ENCODE data around the gene PNMA8B. TPM values are rescaled to one million over a fixed set of nuclear protein-coding genes. Genes with fewer than 3 reads are reported as not detected.

PNMA8B gene
- total RNA-seq, 1 donor from 2014 or later = 0.55 TPM

GRCh38 chr19:46488551-46488950 lies 7.1 kb downstream of the PNMA8B start:
- Histone ChIP-seq H3K4me3 (no peak overlapping the region), H3K9me3 (replicated peaks) (no peaks in the 10 kb centered on the region), H3K36me3 (no peaks in the 10 kb centered on the region), H3K27me3 (ENCODE audit: low read depth) (peaks cover 70% of the 10 kb centered on the region), H3K27ac (replicated peaks) (no peak overlapping the region), H3K4me1 (peaks cover 39% of the 10 kb centered on the region)
- TF ChIP-seq, protein P1, sequence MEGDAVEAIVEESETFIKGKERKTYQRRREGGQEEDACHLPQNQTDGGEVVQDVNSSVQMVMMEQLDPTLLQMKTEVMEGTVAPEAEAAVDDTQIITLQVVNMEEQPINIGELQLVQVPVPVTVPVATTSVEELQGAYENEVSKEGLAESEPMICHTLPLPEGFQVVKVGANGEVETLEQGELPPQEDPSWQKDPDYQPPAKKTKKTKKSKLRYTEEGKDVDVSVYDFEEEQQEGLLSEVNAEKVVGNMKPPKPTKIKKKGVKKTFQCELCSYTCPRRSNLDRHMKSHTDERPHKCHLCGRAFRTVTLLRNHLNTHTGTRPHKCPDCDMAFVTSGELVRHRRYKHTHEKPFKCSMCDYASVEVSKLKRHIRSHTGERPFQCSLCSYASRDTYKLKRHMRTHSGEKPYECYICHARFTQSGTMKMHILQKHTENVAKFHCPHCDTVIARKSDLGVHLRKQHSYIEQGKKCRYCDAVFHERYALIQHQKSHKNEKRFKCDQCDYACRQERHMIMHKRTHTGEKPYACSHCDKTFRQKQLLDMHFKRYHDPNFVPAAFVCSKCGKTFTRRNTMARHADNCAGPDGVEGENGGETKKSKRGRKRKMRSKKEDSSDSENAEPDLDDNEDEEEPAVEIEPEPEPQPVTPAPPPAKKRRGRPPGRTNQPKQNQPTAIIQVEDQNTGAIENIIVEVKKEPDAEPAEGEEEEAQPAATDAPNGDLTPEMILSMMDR (IDR thresholded peaks at IDR 0.05; ENCODE audit: borderline replicate concordance) = no peak
- DNase-seq = no peak
- intact Hi-C loops (cut with micrococcal nuclease) = no loop called here

- H3K27ac ChIP-seq (replicated peaks) = no peak overlapping the region
- TF ChIP-seq, protein P1 (IDR thresholded peaks at IDR 0.05; ENCODE audit: borderline replicate concordance) = peak; percentile 93
- peaks cover 32% of the 10 kb centered on the region for H3K4me1 ChIP-seq
- H3K4me3 ChIP-seq = peak overlapping the region; percentile 59
- peak; percentile 76 for DNase-seq
- intact Hi-C loops (cut with micrococcal nuclease) = loop anchor here (2.0 kb wide), 1 partner anchor 83 kb away; no protein-coding TSS in a partner anchor
- peaks cover 64% of the 10 kb centered on the region for H3K27me3 ChIP-seq (ENCODE audit: low read depth)
- H3K9me3 ChIP-seq (replicated peaks) = no peaks in the 10 kb centered on the region
- no peaks in the 10 kb centered on the region for H3K36me3 ChIP-seq
Observed at GRCh38 chr19:46487802-46488445, 7.7 kb downstream of the PNMA8B start.

DNA sequence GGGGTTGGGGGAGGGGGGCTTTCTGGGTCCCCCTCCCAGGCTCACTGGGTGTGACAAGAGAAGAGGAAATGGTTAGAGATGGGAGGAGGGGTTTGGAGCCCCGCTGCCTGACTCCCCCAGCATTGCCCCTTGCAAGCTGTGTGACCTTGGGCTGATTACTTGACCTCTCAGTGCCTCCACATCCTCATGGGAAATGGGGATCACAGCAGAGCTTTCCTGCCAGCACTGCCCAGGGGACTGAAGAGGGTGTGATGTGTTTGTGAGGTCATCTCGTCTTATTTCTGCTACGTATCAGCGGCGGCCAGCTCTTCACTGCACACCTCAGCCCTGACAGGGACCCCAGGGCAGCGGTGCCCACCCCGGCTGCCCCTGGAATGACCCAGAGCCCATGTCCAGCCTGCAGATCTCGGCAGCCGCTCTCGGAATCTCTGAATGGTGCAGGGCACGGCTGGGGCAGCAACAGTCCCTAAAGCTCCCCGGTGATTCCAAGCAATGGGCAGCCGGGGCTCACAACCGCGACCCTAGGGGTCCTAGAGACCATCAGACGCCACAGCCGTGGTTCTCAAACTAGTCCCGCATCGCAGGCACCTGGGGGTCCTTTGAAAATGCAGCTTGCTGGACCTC lies 8.4 kb downstream of the PNMA8B start:
- Histone ChIP-seq H3K4me3 (peak overlapping the region; percentile 59), H3K36me3 (no peaks in the 10 kb centered on the region), H3K4me1 (peaks cover 26% of the 10 kb centered on the region), H3K27ac (replicated peaks) (no peak overlapping the region), H3K9me3 (replicated peaks) (no peaks in the 10 kb centered on the region), H3K27me3 (ENCODE audit: low read depth) (peaks cover 58% of the 10 kb centered on the region)
- no peak for DNase-seq
- intact Hi-C loops (cut with micrococcal nuclease) = loop anchor here (2.0 kb wide), 1 partner anchor 82 kb away; no protein-coding TSS in a partner anchor
- TF ChIP-seq, protein P1 (IDR thresholded peaks at IDR 0.05; ENCODE audit: borderline replicate concordance) = no peak

DNA sequence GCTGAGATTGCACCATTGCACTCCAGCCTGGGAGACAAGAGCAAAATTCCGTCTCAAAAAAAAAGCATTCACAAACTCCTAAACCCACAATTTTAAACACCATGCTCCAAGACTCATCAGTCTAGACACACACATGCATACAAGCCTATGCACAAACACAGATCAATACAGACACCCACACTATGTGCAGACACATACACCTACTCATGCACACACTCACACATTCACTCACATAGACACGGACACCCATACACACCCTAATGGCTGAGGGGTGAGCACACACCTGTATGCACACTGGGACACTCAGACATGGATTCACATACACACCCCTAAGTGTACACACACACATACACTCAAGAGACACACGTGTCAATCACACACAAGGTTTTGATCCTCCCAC lies 9.3 kb downstream of the PNMA8B start:
- TF ChIP-seq, protein P1 (IDR thresholded peaks at IDR 0.05; ENCODE audit: borderline replicate concordance) = no peak
- peaks cover 48% of the 10 kb centered on the region for H3K27me3 ChIP-seq (ENCODE audit: low read depth)
- intact Hi-C loops (cut with micrococcal nuclease) = loop anchor here (2.0 kb wide), 1 partner anchor 82 kb away; no protein-coding TSS in a partner anchor

GRCh38 chr19:46484656-46485055 lies 11.0 kb downstream of the PNMA8B start:
- no peak overlapping the region for H3K4me3 ChIP-seq
- intact Hi-C loops (cut with micrococcal nuclease) = no loop called here
- no peaks in the 10 kb centered on the region for H3K9me3 ChIP-seq (replicated peaks)
- peaks cover 31% of the 10 kb centered on the region for H3K27me3 ChIP-seq (ENCODE audit: low read depth)
- H3K36me3 ChIP-seq = no peaks in the 10 kb centered on the region
- H3K27ac ChIP-seq (replicated peaks) = no peak overlapping the region
- DNase-seq = no peak
- TF ChIP-seq, protein P1 (IDR thresholded peaks at IDR 0.05; ENCODE audit: borderline replicate concordance) = no peak
- H3K4me1 ChIP-seq = peaks cover 20% of the 10 kb centered on the region

More for the DNA sequence above, 9.3 kb downstream of the PNMA8B start:
- DNase-seq = no peak
- Histone ChIP-seq H3K9me3 (replicated peaks) (no peaks in the 10 kb centered on the region), H3K4me1 (peaks cover 26% of the 10 kb centered on the region), H3K27ac (replicated peaks) (no peak overlapping the region), H3K4me3 (no peak overlapping the region), H3K36me3 (no peaks in the 10 kb centered on the region)
